ENCODE measurements around the gene EPHX1. TPM values are rescaled to one million over a fixed set of nuclear protein-coding genes. Genes with fewer than 3 reads are reported as not detected.

Gene EPHX1
- total RNA-seq, 1 donor from 2014 or later = 142 TPM

DNA sequence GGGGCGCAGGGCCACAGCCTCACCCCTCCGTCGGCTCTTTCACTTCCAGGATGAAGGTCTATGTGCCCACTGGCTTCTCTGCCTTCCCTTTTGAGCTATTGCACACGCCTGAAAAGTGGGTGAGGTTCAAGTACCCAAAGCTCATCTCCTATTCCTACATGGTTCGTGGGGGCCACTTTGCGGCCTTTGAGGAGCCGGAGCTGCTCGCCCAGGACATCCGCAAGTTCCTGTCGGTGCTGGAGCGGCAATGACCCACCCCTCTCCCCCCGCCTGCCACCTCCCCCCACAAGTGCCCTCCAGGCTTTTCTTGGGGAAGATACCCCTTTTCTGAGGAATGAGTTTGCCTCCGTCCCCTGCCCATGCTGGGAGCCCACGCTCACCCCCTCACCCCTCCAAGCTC lies 35.2 kb downstream of the EPHX1 start:
- DNase-seq (ENCODE audit: extremely low spot score in 2 of 2) = peak in 1 of 2 donors; percentile 84
- H3K4me3 ChIP-seq = no peak overlapping the region
- TF ChIP-seq CTCF (IDR thresholded peaks at IDR 0.05) (no peak), POLR2AphosphoS5 (IDR thresholded peaks at IDR 0.05; ENCODE audit: insufficient read depth in 1 of 2, low read depth in 1 of 2) (no peak), POLR2A (IDR thresholded peaks at IDR 0.05) (no peak)
- H3K27ac ChIP-seq = peak overlapping the region; percentile 60
- no peaks in the 10 kb centered on the region for H3K27me3 ChIP-seq
- no peaks in the 10 kb centered on the region for H3K9me3 ChIP-seq
- peaks cover 0 to 63% of the 10 kb centered on the region in 2 donors for H3K36me3 ChIP-seq
- intact Hi-C loops (cut with DNase I) = loop anchor here (5.0 to 10.0 kb wide), 3 partner anchors 68 to 370 kb away; partner anchors contain the start of gene SRP9
- H3K4me1 ChIP-seq = peaks cover 24% of the 10 kb centered on the region

- no peaks in the 10 kb centered on the region for H3K9me3 ChIP-seq
- no peaks in the 10 kb centered on the region for H3K27me3 ChIP-seq
- intact Hi-C loops (cut with DNase I) = loop anchor here (5.0 to 10.0 kb wide), 3 partner anchors 68 to 371 kb away; partner anchors contain the start of gene SRP9
- TF ChIP-seq CTCF (IDR thresholded peaks at IDR 0.05) = peak; percentile 45 to 76 (median 46)
- TF ChIP-seq POLR2AphosphoS5 (IDR thresholded peaks at IDR 0.05; ENCODE audit: insufficient read depth in 1 of 2, low read depth in 1 of 2) = peak in 1 of 2 donors; percentile 78
- TF ChIP-seq POLR2A (IDR thresholded peaks at IDR 0.05) = no peak
- peak in 1 of 2 donors; percentile 90 for DNase-seq (ENCODE audit: extremely low spot score in 2 of 2)
- no peak overlapping the region for H3K4me3 ChIP-seq
- H3K36me3 ChIP-seq = peaks cover 0 to 60% of the 10 kb centered on the region in 2 donors
- H3K27ac ChIP-seq = peak overlapping the region; percentile 60
- H3K4me1 ChIP-seq = peaks cover 24% of the 10 kb centered on the region
Observed at GRCh38 chr1:225845571-225846259, 35.8 kb downstream of the EPHX1 start.

DNA sequence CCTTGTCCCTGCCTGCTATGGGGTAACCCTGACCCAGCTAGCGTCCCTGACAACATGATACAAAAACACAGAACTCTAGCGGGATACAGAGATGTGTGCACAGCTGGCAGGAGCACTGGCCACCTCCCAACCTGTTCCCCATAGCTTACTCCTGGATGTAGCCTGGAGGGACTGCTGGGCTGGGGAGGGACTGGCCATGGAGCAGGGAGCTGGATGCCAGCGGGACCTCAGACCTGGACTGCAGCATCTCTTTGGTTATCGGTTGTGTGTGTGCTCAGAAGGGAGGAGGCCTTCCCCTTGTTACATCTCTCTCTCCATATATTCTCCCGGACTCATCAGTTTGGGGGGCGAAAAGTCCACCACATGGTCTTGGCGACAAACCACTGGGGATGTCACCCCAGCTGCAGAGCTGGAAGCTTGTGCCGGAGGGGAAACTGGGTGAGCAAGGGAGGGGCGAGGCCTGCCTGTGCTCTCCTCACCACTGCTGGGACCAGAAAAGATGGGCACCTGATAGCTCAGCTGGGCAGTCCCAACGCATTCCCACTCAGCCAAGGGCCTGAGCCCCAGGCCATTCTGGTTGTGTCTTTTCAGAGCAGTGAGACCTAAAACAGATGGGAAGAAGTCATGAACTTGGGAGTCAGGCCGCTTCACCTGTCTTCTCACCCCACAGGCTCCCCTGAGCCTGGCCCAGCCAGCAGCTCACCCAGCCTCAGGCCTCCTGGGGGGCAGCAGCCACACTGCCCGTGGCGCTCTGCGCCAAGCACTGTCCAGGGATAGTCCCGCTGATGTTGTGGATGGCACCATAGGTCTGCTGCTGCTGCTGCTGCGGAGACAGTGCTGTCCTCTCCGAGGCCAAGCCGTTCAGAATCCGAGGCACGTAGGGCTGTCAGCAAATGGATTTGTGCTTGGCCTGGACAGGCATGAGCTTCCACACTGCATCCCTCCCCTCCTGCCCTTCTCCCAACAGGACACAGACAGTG lies 36.7 kb downstream of the EPHX1 start:
- Histone ChIP-seq H3K27ac (peak overlapping the region; percentile 60), H3K4me1 (peaks cover 24% of the 10 kb centered on the region), H3K4me3 (no peak overlapping the region), H3K9me3 (no peaks in the 10 kb centered on the region), H3K36me3 (peaks cover 0 to 59% of the 10 kb centered on the region in 2 donors), H3K27me3 (no peaks in the 10 kb centered on the region)
- DNase-seq (ENCODE audit: extremely low spot score in 2 of 2) = peak in 1 of 2 donors; percentile 87
- TF ChIP-seq POLR2A (IDR thresholded peaks at IDR 0.05) (no peak), CTCF (IDR thresholded peaks at IDR 0.05) (no peak)
- intact Hi-C loops (cut with DNase I) = loop anchor here (5.0 to 10.0 kb wide), 3 partner anchors 69 to 372 kb away; partner anchors contain the start of gene SRP9

- Histone ChIP-seq H3K4me1 (peaks cover 24% of the 10 kb centered on the region), H3K9me3 (no peaks in the 10 kb centered on the region), H3K36me3 (peaks cover 0 to 56% of the 10 kb centered on the region in 2 donors), H3K27ac (no peak overlapping the region), H3K4me3 (no peak overlapping the region), H3K27me3 (no peaks in the 10 kb centered on the region)
- intact Hi-C loops (cut with DNase I) = loop anchor here (5.0 to 10.0 kb wide), 3 partner anchors 70 to 373 kb away; partner anchors contain the start of gene SRP9
- TF ChIP-seq CTCF (IDR thresholded peaks at IDR 0.05) = no peak
- no peak for TF ChIP-seq POLR2A (IDR thresholded peaks at IDR 0.05)
- no peak for TF ChIP-seq POLR2AphosphoS5 (IDR thresholded peaks at IDR 0.05; ENCODE audit: insufficient read depth in 1 of 2, low read depth in 1 of 2)
- DNase-seq (ENCODE audit: extremely low spot score in 2 of 2) = peak in 1 of 2 donors; percentile 74
Observed at GRCh38 chr1:225847610-225848009, 37.7 kb downstream of the EPHX1 start.

All from vagina (tissue), 2 donors.